K562 (cell line): ENCODE results near the gene ENTREP1. TPM values are rescaled to one million over a fixed set of nuclear protein-coding genes. Genes with fewer than 3 reads are reported as not detected.

Source experiments
- ATAC-seq: fragments of 200-7000 bp; cut with Tn5 transposase; 3 replicates; pipeline ENCODE4 v1.9.1; 2020; ENCODE audit warnings: moderate library complexity
- BruUV-seq: library from RNA; stranded (reverse); fragments of 400-500 nt; replicated peaks from 2 replicates; lab custom pipeline; 2021; lab: Mats Ljungman, UMichigan
- CTCF ChIA-PET: fragments of 300-600 bp; formaldehyde crosslinking; extraction: SDS; loops from one replicate; lab custom pipeline; 2021; ENCODE audit warnings: low intra/inter-chr PET ratio; lab: Yijun Ruan, JAX
- POLR2A ChIA-PET: fragments of 300-600, 350-650 bp; sonication (Branson Sonifier 250); formaldehyde crosslinking; extraction: SDS; loops from one replicate; lab custom pipeline; 2021; ENCODE audit warnings: antibody characterized with exemption, inconsistent platforms; lab: Yijun Ruan, JAX
- DNase-seq, 4 experiments: peaks; one replicate each; pipeline versions ENCODE4 v3.0.0 to v3.0.0-alpha.2; 2011 to 2018; ENCODE audit warnings: low spot score in 3 of 4, mixed read lengths in 3 of 4; ENCODE audit errors: extremely low read depth in 1 of 4
- FAIRE-seq: peaks from 2 replicates; lab custom pipeline; 2011; peaks lifted over from hg19 to GRCh38; lab: Jason Lieb, UNC
- H2AFZ ChIP-seq: 2 replicates; pipeline ENCODE4 v1.6.0; 2011; ENCODE audit warnings: low read depth, low read length, control low read depth, inconsistent platforms
- H3K27ac ChIP-seq: fragments of 200-600 bp; 3 replicates; pipeline ENCODE4 v1.8.0; 2011; ENCODE audit warnings: low read depth, mild to moderate bottlenecking, control low read depth, inconsistent platforms, low read length, moderate library complexity, mixed read lengths; ENCODE audit errors: extremely low read depth
- H3K27me3 ChIP-seq, 2 experiments: fragments of 300-600 bp in 1 of 2; 2 replicates in 1 of 2; 3 replicates in 1 of 2; pipeline versions ENCODE4 v1.6.0 to v1.8.0; 2011; ENCODE audit warnings: inconsistent platforms in 2 of 2, low read length in 2 of 2, mild to moderate bottlenecking in 1 of 2, mixed read lengths in 1 of 2, moderate library complexity in 1 of 2; ENCODE audit not compliant: control insufficient read depth in 2 of 2, insufficient read depth in 2 of 2
- H3K36me3 ChIP-seq: fragments of 300-600 bp; 3 replicates; pipeline ENCODE4 v1.8.0; 2011; ENCODE audit warnings: mild to moderate bottlenecking, low read length, inconsistent platforms; ENCODE audit not compliant: control insufficient read depth, insufficient read depth
- H3K4me1 ChIP-seq, 2 experiments: fragments of 200-600 bp in 1 of 2; replicated peaks in 1 of 2; 2 replicates in 1 of 2; 3 replicates in 1 of 2; pipeline versions ENCODE4 v1.5.1 to v1.8.0; 2011; ENCODE audit warnings: inconsistent platforms in 2 of 2, low read length in 2 of 2, mild to moderate bottlenecking in 1 of 2, mixed read lengths in 1 of 2, moderate library complexity in 1 of 2; ENCODE audit not compliant: control insufficient read depth in 2 of 2, insufficient read depth in 2 of 2
- H3K4me2 ChIP-seq: 2 replicates; pipeline ENCODE4 v1.6.1; 2011; ENCODE audit warnings: low read length, control low read depth, inconsistent platforms, mixed read lengths; ENCODE audit not compliant: insufficient read depth
- H3K4me3 ChIP-seq: fragments of 200-600 bp; sonication (generic), shearing (Covaris generic); 2 replicates; pipeline ENCODE4 v1.5.1; 2016; ENCODE audit warnings: control low read depth, inconsistent platforms
- H3K79me2 ChIP-seq: fragments of 200-600 bp; 3 replicates; pipeline ENCODE4 v1.8.0; 2011; ENCODE audit warnings: low read length, inconsistent platforms; ENCODE audit not compliant: control insufficient read depth, insufficient read depth
- H3K9ac ChIP-seq, 2 experiments: 2 replicates each; pipeline versions ENCODE4 v1.6.0 to v1.6.1; 2011; ENCODE audit warnings: low read depth in 2 of 2, low read length in 2 of 2, control low read depth in 1 of 2, inconsistent platforms in 1 of 2, mild to moderate bottlenecking in 1 of 2, mixed read lengths in 1 of 2; ENCODE audit not compliant: insufficient read depth in 1 of 2
- H3K9me1 ChIP-seq: one replicate; pipeline ENCODE4 v1.6.0; 2011; ENCODE audit warnings: inconsistent platforms, mild to moderate bottlenecking, low read length, moderate library complexity; ENCODE audit not compliant: control insufficient read depth, insufficient read depth
- H3K9me3 ChIP-seq: replicated peaks from 2 replicates; pipeline ENCODE4 v1.5.1; 2011; ENCODE audit warnings: low read depth, low read length, inconsistent platforms; ENCODE audit not compliant: control insufficient read depth, insufficient read depth
- H4K20me1 ChIP-seq: replicated peaks from 2 replicates; pipeline ENCODE4 v1.6.1; 2011; ENCODE audit warnings: low read length, inconsistent platforms, mixed read lengths; ENCODE audit not compliant: control insufficient read depth, insufficient read depth
- CREBBP ChIP-seq: IDR thresholded peaks from one replicate; pipeline ENCODE4 v1.6.1; 2012; ENCODE audit warnings: low read depth, mild to moderate bottlenecking, control low read depth, inconsistent platforms, low read length
- CREM ChIP-seq: IDR thresholded peaks from 2 replicates; pipeline ENCODE4 v1.6.1; 2014; ENCODE audit warnings: antibody characterized with exemption, low read depth
- HNRNPK ChIP-seq: fragments of 200-400 bp; formaldehyde crosslinking; IDR thresholded peaks from one replicate; pipeline ENCODE4 v1.6.1; 2018; ENCODE audit warnings: mild to moderate bottlenecking, low read depth, low read length; ENCODE audit not compliant: poor library complexity, severe bottlenecking
- MYC ChIP-seq, 2 experiments: fragments of 250-450 bp in 1 of 2; sonication (Bioruptor Pico) in 1 of 2; IDR thresholded peaks; 2 replicates each; pipeline versions ENCODE4 v1.5.1 to v1.6.1; 2012 to 2021; ENCODE audit warnings: low read depth in 2 of 2, borderline replicate concordance in 1 of 2, improper control_type of control experiment in 1 of 2, low read length in 1 of 2, mild to moderate bottlenecking in 1 of 2, moderate library complexity in 1 of 2
- PHTF2 ChIP-seq: fragments of 250-450 bp; sonication (Bioruptor Pico); IDR thresholded peaks from 2 replicates; pipeline ENCODE4 v1.5.0; 2021; ENCODE audit warnings: mild to moderate bottlenecking
- RUNX1 ChIP-seq: sonication (generic); IDR thresholded peaks from 2 replicates; pipeline ENCODE4 v1.6.1; 2016; ENCODE audit warnings: antibody characterized with exemption, low read depth
- SETDB1 ChIP-seq: IDR thresholded peaks from one replicate; pipeline ENCODE4 v1.6.1; 2012; ENCODE audit warnings: low read length, control low read depth, inconsistent platforms
- SMAD3 ChIP-seq: fragments of 450-650 bp; formaldehyde crosslinking; conservative IDR thresholded peaks from 2 replicates; pipeline ENCODE4 v1.4.0; 2020; ENCODE audit warnings: mild to moderate bottlenecking
- STAT5A ChIP-seq: IDR thresholded peaks from 2 replicates; pipeline ENCODE4 v1.6.1; 2012; ENCODE audit warnings: low read length, inconsistent platforms, borderline replicate concordance
- TAF1 ChIP-seq: IDR thresholded peaks from 2 replicates; pipeline ENCODE4 v1.6.1; 2011; ENCODE audit warnings: mild to moderate bottlenecking, low read length, moderate library complexity; ENCODE audit not compliant: insufficient read depth, control insufficient read depth, severe bottlenecking; ENCODE audit errors: extremely low read depth
- TRIM28 ChIP-seq: fragments of 450-650 bp; IDR thresholded peaks from 2 replicates; pipeline ENCODE4 v1.6.1; 2017
- USF2 ChIP-seq: sonication (generic); formaldehyde crosslinking; IDR thresholded peaks from 2 replicates; pipeline ENCODE4 v1.5.0; 2020; ENCODE audit warnings: missing genetic modification reagents
- ZNF232 ChIP-seq: sonication (generic); formaldehyde crosslinking; IDR thresholded peaks from 2 replicates; pipeline ENCODE4 v1.8.0; 2022; ENCODE audit warnings: mild to moderate bottlenecking, missing genetic modification reagents
- ZNF76 ChIP-seq: fragments of 250-450 bp; sonication (Bioruptor Pico); IDR thresholded peaks from 2 replicates; pipeline ENCODE4 v1.4.0; 2020; ENCODE audit warnings: mild to moderate bottlenecking, moderate library complexity, borderline replicate concordance
- WGBS: fragments of 100-300 bp; shearing (Covaris generic); methylation state at CpG from one replicate; pipeline ENCODE4 v1.1.6; 2016; ENCODE audit warnings: low coverage, mixed read lengths; ENCODE audit not compliant: insufficient coverage; ENCODE audit errors: missing lambda C conversion rate; 5-methylcytosine and 5-hydroxymethylcytosine counted together
- in situ Hi-C: fragments of 300-500 bp; cut with MboI; formaldehyde crosslinking; loops from 4 replicates; pipeline ENCODE4 v1.15.0; 2018; ENCODE audit warnings: inconsistent platforms, mixed read lengths
- intact Hi-C: fragments of 100-400 bp; cut with micrococcal nuclease; formaldehyde crosslinking; loops from 2 replicates; pipeline ENCODE4 v1.14.2; 2022
- polyA plus RNA-seq, 8 experiments: library from polyadenylated mRNA; depleted of rRNA in 4 of 8; stranded (reverse) in 5 of 8; unstranded in 3 of 8; fragments of >200 nt; fragmentation: Nextera tagmentation in 2 of 8; fragmentation: Illumina TruSeq in 1 of 8; extraction: Ambion mirVana in 2 of 8; extraction: Trizol in 1 of 8; gene quantifications; 2 replicates each; pipeline versions ENCODE4 v1.2.1 to v1.2.3, GENCODE V29; 2011 to 2014; ENCODE audit warnings: inconsistent platforms in 1 of 8, missing spikeins in 1 of 8
- total RNA-seq, 7 experiments: library from RNA; depleted of rRNA in 6 of 7; stranded (reverse); fragments of >200 nt in 6 of 7; fragmentation: Illumina TruSeq in 2 of 7; extraction: Trizol in 2 of 7; gene quantifications; 2 replicates each; pipeline versions ENCODE4 v1.2.1 to v1.2.3, GENCODE V29; 2011 to 2021; ENCODE audit warnings: low replicate concordance in 1 of 7
- TF ChIP-seq, protein P1 (sequence below): fragments of 450-650 bp; IDR thresholded peaks from 2 replicates; pipeline ENCODE4 v1.6.1; 2016; ENCODE audit warnings: antibody characterized with exemption
- TF ChIP-seq, protein P2 (sequence below): fragments of 450-650 bp; formaldehyde crosslinking; IDR thresholded peaks from 2 replicates; pipeline ENCODE4 v1.4.0; 2022; ENCODE audit warnings: mild to moderate bottlenecking, moderate library complexity
- TF ChIP-seq, protein P3 (sequence below): sonication (generic); formaldehyde crosslinking; IDR thresholded peaks from 2 replicates; pipeline ENCODE4 v1.8.0; 2022; ENCODE audit warnings: mild to moderate bottlenecking, missing genetic modification reagents
- TF ChIP-seq, protein P4 (sequence below), 2 experiments: fragments of 250-450 bp in 1 of 2; fragments of 450-650 bp in 1 of 2; sonication (Bioruptor Pico) in 1 of 2; IDR thresholded peaks; 2 replicates each; pipeline versions ENCODE4 v1.6.1 to v1.8.0; 2016 to 2021; ENCODE audit warnings: mild to moderate bottlenecking in 2 of 2, moderate library complexity in 2 of 2, missing compliant biosample characterization in 1 of 2, missing genetic modification characterization in 1 of 2

ENTREP1 gene
- total and polyA plus RNA-seq, 9 of the 15 experiments (the other 6 are each of a cell fraction or from before 2014, with no cell fraction given), result not detected

DNA sequence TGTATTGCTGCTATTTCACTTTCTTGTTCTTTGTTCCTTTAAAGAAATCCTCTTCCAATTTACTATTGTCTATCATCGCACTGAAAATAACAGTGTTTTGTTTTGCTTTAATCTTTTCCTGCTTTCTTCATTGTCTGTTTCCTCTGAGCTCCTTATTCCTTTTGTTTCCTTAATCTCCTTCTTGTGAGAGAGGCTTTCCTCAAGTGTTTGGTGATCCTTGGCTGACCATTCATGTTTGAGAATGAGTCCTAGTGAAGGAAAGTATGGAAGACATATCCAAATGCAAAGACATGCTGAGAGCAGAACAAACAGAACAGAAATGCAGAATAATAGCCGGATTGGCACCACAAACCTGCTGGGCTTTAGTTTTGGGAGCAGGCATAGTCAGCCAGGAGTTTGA is 42.0 kb upstream of the ENTREP1 start:
- ATAC-seq (no peak), DNase-seq (no peak), FAIRE-seq (no peak)
- Histone ChIP-seq H4K20me1 (no peaks in the 10 kb centered on the region), H3K27ac (no peak overlapping the region), H3K27me3 (no peaks in the 10 kb centered on the region; a peak in 2 of 5 replicates), H3K9me1 (no peaks in the 10 kb centered on the region), H3K4me3 (no peak overlapping the region), H3K9ac (no peak overlapping the region), H3K4me1 (no peaks in the 10 kb centered on the region), H3K9me3 (no peaks in the 10 kb centered on the region), H3K4me2 (no peak overlapping the region), H2AFZ (no peak overlapping the region), H3K79me2 (no peaks in the 10 kb centered on the region), H3K36me3 (no peaks in the 10 kb centered on the region)
- ChIA-PET POLR2A (no interaction called here), CTCF (no interaction called here)
- in situ Hi-C loops, result no loop called here
- intact Hi-C loops, result no loop called here
- TF ChIP-seq TRIM28, result no peak
- TF ChIP-seq, protein P1, sequence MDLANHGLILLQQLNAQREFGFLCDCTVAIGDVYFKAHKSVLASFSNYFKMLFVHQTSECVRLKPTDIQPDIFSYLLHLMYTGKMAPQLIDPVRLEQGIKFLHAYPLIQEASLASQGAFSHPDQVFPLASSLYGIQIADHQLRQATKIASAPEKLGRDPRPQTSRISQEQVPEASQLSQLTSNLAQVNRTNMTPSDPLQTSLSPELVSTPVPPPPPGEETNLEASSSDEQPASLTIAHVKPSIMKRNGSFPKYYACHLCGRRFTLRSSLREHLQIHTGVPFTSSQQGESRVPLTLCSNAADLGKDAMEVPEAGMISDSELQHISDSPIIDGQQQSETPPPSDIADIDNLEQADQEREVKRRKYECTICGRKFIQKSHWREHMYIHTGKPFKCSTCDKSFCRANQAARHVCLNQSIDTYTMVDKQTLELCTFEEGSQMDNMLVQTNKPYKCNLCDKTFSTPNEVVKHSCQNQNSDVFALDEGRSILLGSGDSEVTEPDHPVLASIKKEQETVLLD, result no peak
- TF ChIP-seq, protein P2, sequence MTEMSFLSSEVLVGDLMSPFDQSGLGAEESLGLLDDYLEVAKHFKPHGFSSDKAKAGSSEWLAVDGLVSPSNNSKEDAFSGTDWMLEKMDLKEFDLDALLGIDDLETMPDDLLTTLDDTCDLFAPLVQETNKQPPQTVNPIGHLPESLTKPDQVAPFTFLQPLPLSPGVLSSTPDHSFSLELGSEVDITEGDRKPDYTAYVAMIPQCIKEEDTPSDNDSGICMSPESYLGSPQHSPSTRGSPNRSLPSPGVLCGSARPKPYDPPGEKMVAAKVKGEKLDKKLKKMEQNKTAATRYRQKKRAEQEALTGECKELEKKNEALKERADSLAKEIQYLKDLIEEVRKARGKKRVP (CRISPR knock-in tag), result no peak
- no peak for TF ChIP-seq SMAD3
- no peak for TF ChIP-seq HNRNPK
- TF ChIP-seq, protein P3, sequence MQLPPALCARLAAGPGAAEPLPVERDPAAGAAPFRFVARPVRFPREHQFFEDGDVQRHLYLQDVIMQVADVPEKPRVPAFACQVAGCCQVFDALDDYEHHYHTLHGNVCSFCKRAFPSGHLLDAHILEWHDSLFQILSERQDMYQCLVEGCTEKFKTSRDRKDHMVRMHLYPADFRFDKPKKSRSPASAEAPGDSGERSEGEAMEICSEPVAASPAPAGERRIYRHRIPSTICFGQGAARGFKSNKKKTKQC (CRISPR knock-in tag), result no peak
- no peak for TF ChIP-seq USF2 (CRISPR knock-in tag)
- TF ChIP-seq CREBBP, result no peak
- TF ChIP-seq TAF1, result no peak
- TF ChIP-seq PHTF2, result no peak
- TF ChIP-seq, protein P4, sequence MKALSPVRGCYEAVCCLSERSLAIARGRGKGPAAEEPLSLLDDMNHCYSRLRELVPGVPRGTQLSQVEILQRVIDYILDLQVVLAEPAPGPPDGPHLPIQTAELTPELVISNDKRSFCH (CRISPR knock-in tag; IDR thresholded peaks at IDR 0.05), result no peak
- TF ChIP-seq, protein P4 (tag; IDR thresholded peaks at IDR 0.05), result no peak
- no peak for TF ChIP-seq MYC (IDR thresholded peaks at IDR 0.05; ENCODE audit: low read depth, low read length)
- TF ChIP-seq MYC (CRISPR knock-in tag; IDR thresholded peaks at IDR 0.05; ENCODE audit: borderline replicate concordance, low read depth), result no peak
- TF ChIP-seq SETDB1, result no peak
- no peak for TF ChIP-seq ZNF76
- TF ChIP-seq STAT5A, result no peak
- TF ChIP-seq RUNX1, result no peak
- no peak for TF ChIP-seq CREM
- TF ChIP-seq ZNF232 (CRISPR knock-in tag), result no peak
- WGBS, result 23% methylated on average over 2 of the region's 2 CpGs
- no TSS peak for BruUV-seq
